ENCODE measurements around the gene ARPC5.

- TF ChIP-seq, protein P1, sequence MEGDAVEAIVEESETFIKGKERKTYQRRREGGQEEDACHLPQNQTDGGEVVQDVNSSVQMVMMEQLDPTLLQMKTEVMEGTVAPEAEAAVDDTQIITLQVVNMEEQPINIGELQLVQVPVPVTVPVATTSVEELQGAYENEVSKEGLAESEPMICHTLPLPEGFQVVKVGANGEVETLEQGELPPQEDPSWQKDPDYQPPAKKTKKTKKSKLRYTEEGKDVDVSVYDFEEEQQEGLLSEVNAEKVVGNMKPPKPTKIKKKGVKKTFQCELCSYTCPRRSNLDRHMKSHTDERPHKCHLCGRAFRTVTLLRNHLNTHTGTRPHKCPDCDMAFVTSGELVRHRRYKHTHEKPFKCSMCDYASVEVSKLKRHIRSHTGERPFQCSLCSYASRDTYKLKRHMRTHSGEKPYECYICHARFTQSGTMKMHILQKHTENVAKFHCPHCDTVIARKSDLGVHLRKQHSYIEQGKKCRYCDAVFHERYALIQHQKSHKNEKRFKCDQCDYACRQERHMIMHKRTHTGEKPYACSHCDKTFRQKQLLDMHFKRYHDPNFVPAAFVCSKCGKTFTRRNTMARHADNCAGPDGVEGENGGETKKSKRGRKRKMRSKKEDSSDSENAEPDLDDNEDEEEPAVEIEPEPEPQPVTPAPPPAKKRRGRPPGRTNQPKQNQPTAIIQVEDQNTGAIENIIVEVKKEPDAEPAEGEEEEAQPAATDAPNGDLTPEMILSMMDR (IDR thresholded peaks at IDR 0.05; ENCODE audit: control extremely low read depth in 1 of 3, insufficient read depth in 1 of 3, low read depth in 1 of 3, low read length in 3 of 3): no peak
- TF ChIP-seq RAD21 (IDR thresholded peaks at IDR 0.05 in 1 of 2, conservative IDR thresholded peaks at IDR 0.05 in 1 of 2; ENCODE audit: low read depth in 2 of 2, low read length in 2 of 2): no peak
- TF ChIP-seq, protein P2, sequence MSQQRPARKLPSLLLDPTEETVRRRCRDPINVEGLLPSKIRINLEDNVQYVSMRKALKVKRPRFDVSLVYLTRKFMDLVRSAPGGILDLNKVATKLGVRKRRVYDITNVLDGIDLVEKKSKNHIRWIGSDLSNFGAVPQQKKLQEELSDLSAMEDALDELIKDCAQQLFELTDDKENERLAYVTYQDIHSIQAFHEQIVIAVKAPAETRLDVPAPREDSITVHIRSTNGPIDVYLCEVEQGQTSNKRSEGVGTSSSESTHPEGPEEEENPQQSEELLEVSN (IDR thresholded peaks at IDR 0.05): no peak
- TF ChIP-seq POLR2AphosphoS5 (IDR thresholded peaks at IDR 0.05; ENCODE audit: low read depth, low read length): no peak
- no peak for TF ChIP-seq ASH2L (IDR thresholded peaks at IDR 0.05; ENCODE audit: low read length)
- no peak for TF ChIP-seq MAX (IDR thresholded peaks at IDR 0.05)
- TF ChIP-seq GTF2F1 (IDR thresholded peaks at IDR 0.05; ENCODE audit: borderline replicate concordance, low read depth, low read length): no peak
- no peak for TF ChIP-seq TAF1 (IDR thresholded peaks at IDR 0.05; ENCODE audit: low read depth, low read length)
- no peak for TF ChIP-seq POLR2A (IDR thresholded peaks at IDR 0.05; ENCODE audit: control extremely low read depth in 1 of 2, low read depth in 2 of 2, low read length in 2 of 2)
- TF ChIP-seq CHD1 (IDR thresholded peaks at IDR 0.05; ENCODE audit: low read depth, low read length): no peak
- TF ChIP-seq FOSL1 (IDR thresholded peaks at IDR 0.05; ENCODE audit: insufficient read depth, low read depth, low read length): no peak
Measured at GRCh38 chr1:183604815-183605214, 30.8 kb downstream of the ARPC5 start.
